DOHH2 (cell line): ENCODE data around the gene SKIL.

Source experiments
- H3F3A ChIP-seq: fragments of 200-600 bp; sonication (generic), shearing (Covaris generic); 2 replicates; pipeline ENCODE4 v1.6.0; 2016; ENCODE audit warnings: antibody characterized with exemption, mild to moderate bottlenecking; ENCODE audit not compliant: control insufficient read depth, insufficient read depth
- H3K27ac ChIP-seq: fragments of 200-600 bp; sonication (generic); 2 replicates; pipeline ENCODE4 v1.5.1; 2014; ENCODE audit warnings: low read depth, mild to moderate bottlenecking, low read length, moderate library complexity
- H3K27me3 ChIP-seq: fragments of 200-600 bp; sonication (generic); 2 replicates; pipeline ENCODE4 v1.6.1; 2014; ENCODE audit warnings: mild to moderate bottlenecking, low read length, mixed read lengths; ENCODE audit not compliant: control insufficient read depth
- H3K36me3 ChIP-seq: fragments of 200-600 bp; sonication (generic); 2 replicates; pipeline ENCODE4 v1.6.1; 2014; ENCODE audit warnings: mild to moderate bottlenecking, low read length, moderate library complexity, mixed read lengths; ENCODE audit not compliant: control insufficient read depth
- H3K4me1 ChIP-seq: fragments of 200-600 bp; sonication (generic); 2 replicates; pipeline ENCODE4 v1.6.1; 2014; ENCODE audit warnings: mild to moderate bottlenecking, low read length, mixed read lengths; ENCODE audit not compliant: control insufficient read depth
- H3K4me2 ChIP-seq: fragments of 200-600 bp; sonication (generic); 2 replicates; pipeline ENCODE4 v1.6.0; 2014; ENCODE audit warnings: mild to moderate bottlenecking, low read length, moderate library complexity
- H3K4me3 ChIP-seq: fragments of 200-600 bp; sonication (generic); 2 replicates; pipeline ENCODE4 v1.5.1; 2014; ENCODE audit warnings: mild to moderate bottlenecking, low read length, mixed read lengths
- H3K79me2 ChIP-seq: fragments of 200-600 bp; sonication (generic); 2 replicates; pipeline ENCODE4 v1.6.1; 2014; ENCODE audit warnings: mild to moderate bottlenecking, low read length, mixed read lengths; ENCODE audit not compliant: control insufficient read depth
- H3K9me2 ChIP-seq: fragments of 200-600 bp; sonication (generic); replicated peaks from 2 replicates; pipeline ENCODE4 v1.6.1; 2014; ENCODE audit warnings: mild to moderate bottlenecking, low read length, mixed read lengths; ENCODE audit not compliant: control insufficient read depth
- H3K9me3 ChIP-seq: fragments of 200-600 bp; sonication (generic); 2 replicates; pipeline ENCODE4 v1.6.1; 2014; ENCODE audit warnings: antibody characterized with exemption, low read length, mixed read lengths; ENCODE audit not compliant: control insufficient read depth, insufficient read depth
- H4K20me1 ChIP-seq: fragments of 200-600 bp; sonication (generic); 2 replicates; pipeline ENCODE4 v1.6.0; 2014; ENCODE audit warnings: low read depth, mild to moderate bottlenecking, antibody characterized with exemption, low read length, moderate library complexity; ENCODE audit not compliant: control insufficient read depth, insufficient read depth
- EZH2phosphoT487 ChIP-seq: fragments of 200-600 bp; sonication (generic); IDR thresholded peaks from 2 replicates; pipeline ENCODE4 v1.6.1; 2017; ENCODE audit warnings: borderline replicate concordance, mild to moderate bottlenecking, antibody characterized with exemption, low read length, moderate library complexity, mixed read lengths
- TF ChIP-seq, protein P1 (sequence below): fragments of 200-600 bp; sonication (generic); IDR thresholded peaks from one replicate; pipeline ENCODE4 v1.5.1; 2014; ENCODE audit warnings: antibody characterized with exemption, mild to moderate bottlenecking, low read depth, low read length; ENCODE audit not compliant: poor library complexity, severe bottlenecking

The SKIL gene

GRCh38 chr3:170425491-170426239 lies 68.2 kb downstream of the SKIL start:
- H3K9me2 ChIP-seq: no peaks in the 10 kb centered on the region
- H3K4me2 ChIP-seq: no peak overlapping the region
- TF ChIP-seq, protein P1, sequence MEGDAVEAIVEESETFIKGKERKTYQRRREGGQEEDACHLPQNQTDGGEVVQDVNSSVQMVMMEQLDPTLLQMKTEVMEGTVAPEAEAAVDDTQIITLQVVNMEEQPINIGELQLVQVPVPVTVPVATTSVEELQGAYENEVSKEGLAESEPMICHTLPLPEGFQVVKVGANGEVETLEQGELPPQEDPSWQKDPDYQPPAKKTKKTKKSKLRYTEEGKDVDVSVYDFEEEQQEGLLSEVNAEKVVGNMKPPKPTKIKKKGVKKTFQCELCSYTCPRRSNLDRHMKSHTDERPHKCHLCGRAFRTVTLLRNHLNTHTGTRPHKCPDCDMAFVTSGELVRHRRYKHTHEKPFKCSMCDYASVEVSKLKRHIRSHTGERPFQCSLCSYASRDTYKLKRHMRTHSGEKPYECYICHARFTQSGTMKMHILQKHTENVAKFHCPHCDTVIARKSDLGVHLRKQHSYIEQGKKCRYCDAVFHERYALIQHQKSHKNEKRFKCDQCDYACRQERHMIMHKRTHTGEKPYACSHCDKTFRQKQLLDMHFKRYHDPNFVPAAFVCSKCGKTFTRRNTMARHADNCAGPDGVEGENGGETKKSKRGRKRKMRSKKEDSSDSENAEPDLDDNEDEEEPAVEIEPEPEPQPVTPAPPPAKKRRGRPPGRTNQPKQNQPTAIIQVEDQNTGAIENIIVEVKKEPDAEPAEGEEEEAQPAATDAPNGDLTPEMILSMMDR: no peak
- no peak for TF ChIP-seq EZH2phosphoT487
- H3K27ac ChIP-seq: no peak overlapping the region
- no peak overlapping the region for H3K4me3 ChIP-seq
- no peaks in the 10 kb centered on the region for H4K20me1 ChIP-seq
- H3F3A ChIP-seq: no peaks in the 10 kb centered on the region
- H3K79me2 ChIP-seq: no peaks in the 10 kb centered on the region
- no peaks in the 10 kb centered on the region for H3K9me3 ChIP-seq
- H3K27me3 ChIP-seq: peaks cover 4% of the 10 kb centered on the region; the same call in 1 of the 2 replicates
- no peaks in the 10 kb centered on the region for H3K36me3 ChIP-seq
- H3K4me1 ChIP-seq: no peaks in the 10 kb centered on the region

- Histone ChIP-seq H3K9me3 (no peaks in the 10 kb centered on the region), H3K4me2 (no peak overlapping the region), H3K79me2 (no peaks in the 10 kb centered on the region), H3K4me1 (no peaks in the 10 kb centered on the region), H3K36me3 (no peaks in the 10 kb centered on the region), H3K27me3 (peaks cover 4% of the 10 kb centered on the region; the same call in 1 of the 2 replicates), H4K20me1 (no peaks in the 10 kb centered on the region), H3K27ac (no peak overlapping the region), H3F3A (no peaks in the 10 kb centered on the region), H3K9me2 (no peaks in the 10 kb centered on the region), H3K4me3 (no peak overlapping the region)
- TF ChIP-seq, protein P1: no peak
- no peak for TF ChIP-seq EZH2phosphoT487
Measured at GRCh38 chr3:170426240-170426797, 68.8 kb downstream of the SKIL start.

DNA sequence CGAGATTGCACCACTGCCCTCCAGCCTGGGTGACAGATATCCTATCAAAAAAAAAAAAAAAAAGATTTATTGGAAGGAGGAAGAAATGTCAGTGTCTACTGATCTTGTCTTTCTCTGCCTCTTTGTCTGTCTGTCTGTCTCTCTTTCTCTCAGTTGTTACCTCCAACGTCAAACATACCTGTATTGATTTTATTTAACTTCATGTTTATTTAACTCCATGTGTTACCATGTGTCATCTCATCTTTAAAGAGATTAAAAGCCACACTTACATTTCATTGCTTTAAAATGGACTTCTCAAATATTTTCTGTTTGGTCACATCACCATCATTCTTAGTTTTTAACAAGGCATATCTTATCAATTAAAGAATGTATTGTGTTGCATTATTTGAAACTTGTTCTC lies 70.6 kb downstream of the SKIL start:
- Histone ChIP-seq H3K27me3 (peaks cover 4% of the 10 kb centered on the region; the same call in 1 of the 2 replicates), H3K79me2 (no peaks in the 10 kb centered on the region), H3F3A (no peaks in the 10 kb centered on the region), H3K9me3 (no peaks in the 10 kb centered on the region), H3K4me3 (no peak overlapping the region), H3K27ac (no peak overlapping the region), H3K4me2 (no peak overlapping the region), H3K9me2 (no peaks in the 10 kb centered on the region), H3K4me1 (no peaks in the 10 kb centered on the region), H3K36me3 (no peaks in the 10 kb centered on the region), H4K20me1 (no peaks in the 10 kb centered on the region)
- TF ChIP-seq EZH2phosphoT487: no peak
- TF ChIP-seq, protein P1: no peak
